ENCODE measurements around the gene CADM1.
A peak's percentile ranks its signal among the peaks of the same experiment; 100 is the strongest.

The CADM1 gene

GRCh38 chr11:115168686-115169085, 335.5 kb downstream of the CADM1 start:
- DNase-seq = no peak

- no peak for DNase-seq
Measured at GRCh38 chr11:115168229-115168671, 336.0 kb downstream of the CADM1 start.

GRCh38 chr11:115167456-115167855, 336.8 kb downstream of the CADM1 start:
- no peak for DNase-seq

DNA sequence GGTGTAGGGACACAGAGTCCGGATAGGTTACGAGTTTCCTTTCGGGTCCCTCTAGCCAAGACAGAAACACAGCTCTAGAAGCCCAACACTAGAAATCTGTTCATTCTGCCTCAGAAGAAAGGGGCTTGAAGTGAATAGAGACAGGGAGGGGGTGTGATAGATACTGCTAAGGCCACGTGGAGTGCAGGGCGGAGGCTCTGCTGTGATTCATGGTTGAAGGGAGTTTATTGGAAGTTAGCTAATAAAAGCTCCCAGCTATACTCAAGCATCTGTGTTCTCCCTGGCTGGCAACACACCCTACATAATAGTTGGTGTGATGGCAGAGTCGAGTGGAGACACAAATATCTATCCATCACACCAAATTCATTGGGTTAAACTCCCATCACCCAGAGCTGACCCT, 337.4 kb downstream of the CADM1 start:
- no peak for DNase-seq

DNA sequence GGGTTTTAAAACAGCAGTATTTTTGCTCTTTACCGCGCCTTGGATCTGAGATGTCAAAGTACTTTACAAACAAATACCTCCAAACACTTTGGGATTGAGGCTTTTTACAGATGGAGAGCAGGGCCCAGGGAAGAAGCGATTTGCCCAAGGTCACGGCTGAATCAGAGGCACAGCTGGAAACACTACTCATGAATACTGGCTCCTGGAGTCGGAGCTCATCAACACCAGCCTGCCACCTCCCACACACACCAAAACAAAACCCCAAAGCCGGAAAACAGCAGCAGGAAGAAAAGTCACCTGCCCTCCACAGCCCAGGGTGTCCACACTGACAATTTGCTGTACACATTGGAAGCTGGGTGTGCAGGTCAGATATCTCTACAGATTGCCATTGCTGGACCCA, 339.4 kb downstream of the CADM1 start:
- DNase-seq = no peak

DNA sequence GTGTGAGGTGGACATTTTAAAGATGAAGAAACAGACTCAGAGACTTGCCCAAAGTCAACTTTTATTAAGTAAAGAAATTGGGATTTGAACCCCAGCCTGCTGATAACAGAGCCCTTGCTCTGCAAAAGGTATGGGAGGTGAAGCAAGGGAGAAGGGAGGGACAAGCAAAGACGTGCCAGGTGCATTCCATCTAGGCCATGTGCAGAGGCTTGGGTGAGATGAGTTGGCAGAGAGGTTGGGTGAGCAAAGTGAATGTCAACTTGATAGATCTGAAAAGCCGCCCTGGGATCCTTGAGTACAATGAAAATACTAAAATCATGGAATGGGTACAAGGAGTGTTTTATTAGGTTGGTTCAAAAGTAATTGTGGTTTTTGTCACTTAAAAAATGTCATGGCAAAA, 341.3 kb downstream of the CADM1 start:
- DNase-seq = no peak

- peak; percentile 87 for DNase-seq
Measured at GRCh38 chr11:115161876-115162275, 342.3 kb downstream of the CADM1 start.

GRCh38 chr11:115159207-115159606, 345.0 kb downstream of the CADM1 start:
- no peak for DNase-seq

GRCh38 chr11:115158053-115158452, 346.2 kb downstream of the CADM1 start:
- no peak for DNase-seq

- no peak for DNase-seq
Measured at GRCh38 chr11:115157247-115157646, 347.0 kb downstream of the CADM1 start.

- no peak for DNase-seq
Measured at GRCh38 chr11:115155978-115156377, 348.2 kb downstream of the CADM1 start.

- DNase-seq = no peak
Measured at GRCh38 chr11:115155320-115155719, 348.9 kb downstream of the CADM1 start.

DNA sequence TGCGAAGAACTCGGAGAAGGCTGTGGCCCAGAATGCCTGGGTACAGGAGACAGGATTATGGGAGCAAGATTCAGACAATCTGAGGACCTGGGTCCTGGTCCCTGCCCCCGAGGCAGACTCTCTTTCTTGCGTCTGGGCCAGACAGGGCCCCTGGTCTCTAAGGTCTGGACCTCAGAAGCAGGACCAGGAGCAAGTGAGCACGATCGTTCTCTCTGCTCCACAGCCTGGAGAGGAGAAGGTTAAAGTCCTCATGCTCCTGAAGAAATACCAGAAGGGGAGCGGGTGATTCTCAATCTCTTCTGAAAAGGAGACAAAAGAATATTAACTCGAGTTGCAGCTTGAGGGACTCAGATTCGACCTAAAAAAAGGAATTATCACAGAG, 349.9 kb downstream of the CADM1 start:
- no peak for DNase-seq

GRCh38 chr11:115153731-115154354, 350.4 kb downstream of the CADM1 start:
- no peak for DNase-seq

DNA sequence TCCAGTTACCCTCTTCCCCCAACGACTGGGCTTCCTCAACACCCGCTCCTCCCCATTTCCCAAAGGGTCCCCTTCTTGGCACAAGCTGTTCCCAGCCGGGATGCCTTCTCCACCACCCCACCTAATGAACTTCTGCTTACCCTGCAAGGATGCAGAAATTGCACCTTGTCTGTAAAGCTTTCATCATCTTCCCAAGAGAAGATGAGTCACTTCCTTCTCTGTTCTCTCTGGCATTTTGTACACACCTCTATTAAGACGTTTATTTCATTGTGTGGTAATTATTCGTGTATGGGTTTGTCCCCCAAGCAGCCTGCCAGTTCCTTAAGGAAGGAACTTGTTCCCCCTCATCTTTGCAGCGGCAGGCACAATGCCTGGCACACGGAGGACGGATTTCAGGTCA, 351.1 kb downstream of the CADM1 start:
- DNase-seq = no peak

DNA sequence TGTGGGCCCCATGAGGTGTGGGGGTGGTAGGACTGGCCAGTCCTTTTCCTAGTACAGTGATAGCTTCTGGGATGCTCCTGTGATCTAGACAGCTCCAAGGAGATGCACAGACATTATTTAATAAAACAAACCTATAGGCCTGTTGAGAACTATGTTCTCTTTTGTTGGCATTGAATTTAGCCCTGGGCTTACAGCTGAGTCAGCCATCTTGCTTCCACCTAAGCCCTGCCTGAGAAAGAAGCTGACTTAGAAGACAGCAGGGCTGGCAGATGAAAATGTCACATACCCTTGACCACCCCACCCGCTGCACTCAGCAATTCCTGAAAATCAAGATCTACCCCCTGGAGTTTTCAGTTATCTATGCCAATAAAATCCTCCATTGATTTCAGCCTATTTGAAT, 353.2 kb downstream of the CADM1 start:
- no peak for DNase-seq

- no peak for DNase-seq
Measured at GRCh38 chr11:115148691-115149090, 355.5 kb downstream of the CADM1 start.

DNA sequence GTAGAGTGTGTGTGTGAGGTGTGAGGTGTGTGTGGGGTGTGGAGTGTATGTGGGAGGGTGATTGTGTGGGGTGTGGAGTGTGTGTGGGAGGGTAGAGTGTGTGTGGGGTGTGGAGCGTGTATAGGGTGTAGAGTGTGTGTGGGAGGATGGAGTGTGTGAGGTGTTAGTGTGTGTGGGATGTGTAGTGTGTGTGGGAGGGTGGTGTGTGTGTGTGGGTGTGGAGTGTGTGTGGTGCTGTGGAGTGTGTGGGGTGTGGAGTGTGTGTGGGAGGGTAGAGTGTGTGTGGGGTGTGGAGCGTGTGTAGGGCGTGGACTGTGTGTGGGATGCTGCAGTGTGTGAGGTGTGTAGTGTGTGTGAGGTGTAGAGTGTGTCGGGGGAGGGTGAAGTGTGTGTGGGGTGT, 356.1 kb downstream of the CADM1 start:
- DNase-seq = no peak

DNA sequence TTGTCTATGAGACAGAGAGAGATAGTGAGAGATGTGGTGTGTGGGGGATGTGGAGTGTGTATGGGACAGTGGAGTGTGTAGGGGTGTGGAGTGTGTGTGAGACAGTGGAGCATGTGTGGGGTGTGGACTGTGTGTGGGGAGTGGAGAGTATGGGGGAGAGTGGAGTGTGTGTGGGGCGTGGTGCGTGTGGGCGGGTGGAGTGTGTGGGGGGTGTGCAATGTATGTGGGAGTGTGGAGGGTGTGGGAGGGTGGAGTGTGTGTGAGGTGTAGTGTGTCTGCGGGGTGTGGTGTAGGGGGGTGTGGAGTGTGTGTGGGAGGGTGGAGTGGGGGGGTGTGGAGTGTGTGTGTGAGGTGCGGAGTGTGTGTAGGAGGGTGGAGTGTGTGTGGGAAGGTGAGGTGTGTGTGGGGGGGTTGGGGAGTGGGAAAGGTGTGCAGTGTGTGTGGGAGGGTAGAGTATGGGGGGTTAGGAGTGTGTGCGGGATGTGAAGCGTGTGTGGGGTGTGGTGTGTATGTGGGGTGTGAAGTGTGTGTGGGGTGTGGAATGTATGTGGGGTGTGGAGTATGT, 356.9 kb downstream of the CADM1 start:
- DNase-seq = no peak

- DNase-seq = no peak
Measured at GRCh38 chr11:115146425-115146824, 357.8 kb downstream of the CADM1 start.

DNA sequence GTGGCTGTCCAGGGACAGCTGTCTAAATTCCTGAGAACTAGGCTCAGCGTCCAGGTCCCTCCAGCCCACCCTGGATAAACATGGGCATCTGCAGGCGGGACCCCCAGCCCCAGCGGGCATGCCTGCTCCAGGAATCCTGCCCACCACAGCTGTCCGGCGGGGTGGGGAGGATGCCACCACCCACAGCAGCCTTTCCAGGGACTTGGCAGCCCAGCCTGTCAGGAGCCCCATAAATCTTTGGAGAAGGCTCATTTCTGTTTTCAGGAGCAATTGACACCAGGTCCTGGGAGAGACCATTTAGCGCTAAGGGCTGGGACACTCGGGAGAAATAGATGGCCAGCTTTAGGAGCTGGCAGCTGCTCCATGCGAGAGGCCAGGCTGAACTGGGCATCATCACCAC, 358.9 kb downstream of the CADM1 start:
- DNase-seq = peak; percentile 57

- DNase-seq = peak; percentile 86
Measured at GRCh38 chr11:115144914-115145313, 359.3 kb downstream of the CADM1 start.

- no peak for DNase-seq
Measured at GRCh38 chr11:115144014-115144413, 360.2 kb downstream of the CADM1 start.

DNA sequence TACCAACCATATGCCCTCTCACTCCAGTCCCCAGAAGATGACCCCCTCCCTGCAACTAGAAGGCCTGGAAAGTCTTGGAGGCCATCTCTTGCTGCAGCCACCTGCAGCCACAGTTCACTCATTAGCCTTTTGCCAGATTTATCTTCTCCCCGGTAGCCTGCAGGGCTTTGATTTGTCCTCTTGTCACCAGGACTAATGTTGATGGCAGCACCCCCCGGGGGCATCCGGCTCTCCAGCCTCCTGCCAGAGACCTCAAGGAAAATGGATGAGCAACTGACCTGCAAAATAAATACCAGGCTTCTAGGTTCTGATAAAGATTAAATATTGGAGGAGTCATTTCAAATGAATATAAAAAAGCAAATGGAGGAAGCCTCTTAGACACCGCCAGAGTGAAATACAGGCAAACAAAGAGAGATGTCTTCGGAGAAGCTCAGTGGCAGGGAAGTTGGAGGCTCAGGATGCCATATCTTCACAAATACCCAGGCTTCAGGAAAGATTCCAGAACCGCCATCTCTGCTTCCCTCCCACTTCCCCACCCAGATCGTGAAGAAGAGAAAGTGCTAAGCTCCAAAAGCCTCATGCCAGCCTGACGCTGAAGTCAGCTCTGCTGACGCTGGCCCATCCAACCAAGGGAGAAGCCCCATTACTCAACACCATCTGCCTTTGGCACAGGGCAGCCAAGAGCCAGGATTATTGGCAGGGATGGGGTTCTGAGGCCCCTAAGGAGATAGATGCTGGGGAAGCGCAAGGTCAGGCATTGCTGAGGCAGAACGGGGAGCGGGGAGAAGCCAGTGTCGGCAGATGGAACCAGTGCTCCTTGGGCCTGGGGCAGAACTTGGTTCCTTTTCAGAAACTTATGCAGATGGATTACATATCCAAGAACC, 362.7 kb downstream of the CADM1 start:
- DNase-seq = no peak
